ENCODE data around the gene EVC2. TPM values are rescaled to one million over a fixed set of nuclear protein-coding genes. Genes with fewer than 3 reads are reported as not detected.
"Not testable (repeated sequence)": the region's sequence is repeated elsewhere in the genome, so short reads cannot be mapped to it uniquely, and the experiment has no call there.

Gene EVC2
- total RNA-seq, 2 experiments from 2014 or later: 0.68 to 0.69 TPM

- DNase-seq; H3K4me1 Mint-ChIP-seq; H3K4me3 Mint-ChIP-seq; H3K9me3 Mint-ChIP-seq; H3K36me3 Mint-ChIP-seq; H3K27me3 Mint-ChIP-seq; ATAC-seq (ENCODE audit: low read depth); H3K27ac Mint-ChIP-seq; POLR2A ChIA-PET: not testable (repeated sequence)
These were observed 20.1 kb upstream of the EVC2 start for GRCh38 chr4:5728412-5728811.

DNA sequence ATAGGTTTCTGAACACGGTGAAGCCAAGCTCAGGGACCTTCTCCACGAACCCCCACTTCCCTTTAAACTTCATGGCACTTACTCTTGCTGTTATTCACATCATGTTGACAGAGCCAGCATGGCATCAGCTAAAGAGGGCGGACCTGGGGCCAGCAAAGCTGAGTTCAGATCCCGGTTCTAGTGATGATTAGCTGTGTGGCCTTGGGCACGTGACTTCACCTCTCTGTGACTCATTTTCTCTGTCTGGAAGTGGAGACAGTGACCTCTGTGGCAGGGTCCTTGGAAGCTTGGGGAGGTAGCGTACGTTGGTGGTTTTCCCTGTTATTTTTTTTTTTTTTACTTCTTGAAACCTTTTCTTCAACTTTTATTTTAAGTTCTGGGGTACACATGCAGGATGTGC lies 16.0 kb upstream of the EVC2 start:
- Mint-ChIP-seq H3K9me3 (peaks cover 8% of the 10 kb centered on the region), H3K27ac (no peak overlapping the region), H3K4me3 (no peak overlapping the region), H3K4me1 (no peaks in the 10 kb centered on the region), H3K36me3 (no peaks in the 10 kb centered on the region), H3K27me3 (no peaks in the 10 kb centered on the region)
- POLR2A ChIA-PET: no interaction called here
- no peak for DNase-seq
- ATAC-seq (ENCODE audit: low read depth): no peak

GRCh38 chr4:5722328-5722727 lies 14.0 kb upstream of the EVC2 start:
- H3K4me1 Mint-ChIP-seq: no peaks in the 10 kb centered on the region
- POLR2A ChIA-PET: no interaction called here
- ATAC-seq (ENCODE audit: low read depth) (no peak), DNase-seq (no peak)
- H3K9me3 Mint-ChIP-seq: peaks cover 2% of the 10 kb centered on the region
- no peaks in the 10 kb centered on the region for H3K36me3 Mint-ChIP-seq
- no peak overlapping the region for H3K27ac Mint-ChIP-seq
- H3K4me3 Mint-ChIP-seq: no peak overlapping the region
- H3K27me3 Mint-ChIP-seq: no peaks in the 10 kb centered on the region

GRCh38 chr4:5721923-5722322 lies 13.6 kb upstream of the EVC2 start:
- Mint-ChIP-seq H3K9me3 (peaks cover 2% of the 10 kb centered on the region), H3K4me1 (no peaks in the 10 kb centered on the region), H3K36me3 (no peaks in the 10 kb centered on the region), H3K4me3 (no peak overlapping the region), H3K27ac (no peak overlapping the region), H3K27me3 (no peaks in the 10 kb centered on the region)
- POLR2A ChIA-PET: no interaction called here
- DNase-seq (no peak), ATAC-seq (ENCODE audit: low read depth) (no peak)

- H3K9me3 Mint-ChIP-seq: no peaks in the 10 kb centered on the region
- no peaks in the 10 kb centered on the region for H3K27me3 Mint-ChIP-seq
- no peaks in the 10 kb centered on the region for H3K36me3 Mint-ChIP-seq
- H3K4me1 Mint-ChIP-seq: no peaks in the 10 kb centered on the region
- DNase-seq: no peak
- no peak overlapping the region for H3K27ac Mint-ChIP-seq
- H3K4me3 Mint-ChIP-seq: no peak overlapping the region
- POLR2A ChIA-PET: no interaction called here
- no peak for ATAC-seq (ENCODE audit: low read depth)
These were observed 12.6 kb upstream of the EVC2 start for GRCh38 chr4:5720980-5721379.

- POLR2A ChIA-PET: no interaction called here
- H3K36me3 Mint-ChIP-seq: no peaks in the 10 kb centered on the region
- H3K4me3 Mint-ChIP-seq: no peak overlapping the region
- no peaks in the 10 kb centered on the region for H3K27me3 Mint-ChIP-seq
- ATAC-seq (ENCODE audit: low read depth): no peak
- DNase-seq: no peak
- no peak overlapping the region for H3K27ac Mint-ChIP-seq
- no peaks in the 10 kb centered on the region for H3K4me1 Mint-ChIP-seq
- no peaks in the 10 kb centered on the region for H3K9me3 Mint-ChIP-seq
These were observed 11.9 kb upstream of the EVC2 start for GRCh38 chr4:5720157-5720850.

- H3K4me3 Mint-ChIP-seq: no peak overlapping the region
- no peak for DNase-seq
- ATAC-seq (ENCODE audit: low read depth): no peak
- H3K27ac Mint-ChIP-seq: no peak overlapping the region
- H3K9me3 Mint-ChIP-seq: no peaks in the 10 kb centered on the region
- POLR2A ChIA-PET: no interaction called here
- no peaks in the 10 kb centered on the region for H3K4me1 Mint-ChIP-seq
- no peaks in the 10 kb centered on the region for H3K36me3 Mint-ChIP-seq
- H3K27me3 Mint-ChIP-seq: peaks cover 6% of the 10 kb centered on the region
These were observed 11.1 kb upstream of the EVC2 start for GRCh38 chr4:5719350-5720055.

DNA sequence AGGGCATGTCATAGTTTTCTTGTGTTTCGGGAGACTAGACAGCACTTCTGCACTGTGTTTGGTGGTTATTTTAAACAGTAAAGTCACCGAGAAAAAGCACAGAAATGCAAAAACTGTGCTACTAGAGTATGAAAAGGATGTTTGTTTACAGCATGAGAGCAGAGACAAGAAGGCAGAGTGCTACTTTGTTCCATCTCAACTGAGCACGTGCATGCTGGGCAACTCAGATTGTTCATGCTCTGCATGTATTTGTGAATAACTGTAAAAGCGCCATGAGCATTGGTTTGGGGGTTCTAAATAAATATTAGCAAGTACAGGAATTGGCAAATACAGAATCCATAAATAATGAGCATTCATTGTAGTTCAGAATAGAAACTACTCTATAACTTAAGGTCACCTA lies 10.1 kb upstream of the EVC2 start:
- no peaks in the 10 kb centered on the region for H3K36me3 Mint-ChIP-seq
- POLR2A ChIA-PET: no interaction called here
- H3K4me1 Mint-ChIP-seq: no peaks in the 10 kb centered on the region
- H3K9me3 Mint-ChIP-seq: peaks cover 1% of the 10 kb centered on the region
- H3K4me3 Mint-ChIP-seq: no peak overlapping the region
- no peak overlapping the region for H3K27ac Mint-ChIP-seq
- DNase-seq: no peak
- no peak for ATAC-seq (ENCODE audit: low read depth)
- H3K27me3 Mint-ChIP-seq: peaks cover 6% of the 10 kb centered on the region

DNA sequence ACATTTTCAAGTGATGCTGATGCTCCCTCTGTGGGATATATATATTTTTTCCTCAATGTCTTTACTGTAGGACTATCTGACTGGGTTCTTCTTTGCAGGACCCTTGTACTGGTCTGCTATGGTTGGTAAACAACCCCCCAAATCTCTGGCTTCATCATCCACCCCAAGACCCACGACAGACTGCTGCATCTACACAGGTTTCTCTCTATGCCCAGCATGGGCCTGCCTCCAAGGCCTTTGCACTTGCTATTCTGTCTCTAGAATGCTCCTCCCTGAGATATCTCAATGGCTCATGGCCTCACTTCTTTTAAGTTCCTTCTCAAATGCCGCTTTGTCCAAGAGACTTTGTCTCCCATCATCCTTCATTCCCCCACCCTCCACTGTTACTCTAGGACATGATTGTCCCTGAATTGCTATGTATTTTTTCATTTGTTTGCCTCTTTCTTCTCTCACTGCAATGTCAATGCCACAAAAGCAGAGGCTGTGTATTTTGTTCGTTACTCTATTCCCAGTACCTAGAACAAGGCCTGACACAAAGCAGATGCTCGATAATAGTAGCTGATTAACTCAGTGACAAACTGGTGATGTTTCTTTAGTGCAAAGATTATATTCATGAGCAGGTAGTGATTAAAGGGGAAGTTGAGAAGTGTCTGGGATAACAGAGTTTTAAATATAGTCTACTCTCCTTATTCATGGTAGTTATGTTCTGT lies 9.2 kb upstream of the EVC2 start:
- Mint-ChIP-seq H3K27me3 (peaks cover 7% of the 10 kb centered on the region), H3K4me1 (no peaks in the 10 kb centered on the region), H3K9me3 (peaks cover 2% of the 10 kb centered on the region), H3K27ac (no peak overlapping the region), H3K36me3 (no peaks in the 10 kb centered on the region), H3K4me3 (no peak overlapping the region)
- POLR2A ChIA-PET: no interaction called here
- no peak for DNase-seq
- no peak for ATAC-seq (ENCODE audit: low read depth)

GRCh38 chr4:5716391-5716790 lies 8.0 kb upstream of the EVC2 start:
- Mint-ChIP-seq H3K4me1 (no peaks in the 10 kb centered on the region), H3K4me3 (no peak overlapping the region), H3K27ac (no peak overlapping the region), H3K27me3 (peaks cover 17% of the 10 kb centered on the region), H3K9me3 (peaks cover 7% of the 10 kb centered on the region), H3K36me3 (no peaks in the 10 kb centered on the region)
- DNase-seq (no peak), ATAC-seq (ENCODE audit: low read depth) (no peak)
- POLR2A ChIA-PET: no interaction called here

GRCh38 chr4:5715357-5715756 lies 7.0 kb upstream of the EVC2 start:
- H3K9me3 Mint-ChIP-seq: peaks cover 7% of the 10 kb centered on the region
- H3K4me3 Mint-ChIP-seq: no peak overlapping the region
- POLR2A ChIA-PET: no interaction called here
- H3K27ac Mint-ChIP-seq: no peak overlapping the region
- no peak for ATAC-seq (ENCODE audit: low read depth)
- H3K27me3 Mint-ChIP-seq: peaks cover 24% of the 10 kb centered on the region
- H3K36me3 Mint-ChIP-seq: no peaks in the 10 kb centered on the region
- DNase-seq: no peak
- H3K4me1 Mint-ChIP-seq: peaks cover 1% of the 10 kb centered on the region

DNA sequence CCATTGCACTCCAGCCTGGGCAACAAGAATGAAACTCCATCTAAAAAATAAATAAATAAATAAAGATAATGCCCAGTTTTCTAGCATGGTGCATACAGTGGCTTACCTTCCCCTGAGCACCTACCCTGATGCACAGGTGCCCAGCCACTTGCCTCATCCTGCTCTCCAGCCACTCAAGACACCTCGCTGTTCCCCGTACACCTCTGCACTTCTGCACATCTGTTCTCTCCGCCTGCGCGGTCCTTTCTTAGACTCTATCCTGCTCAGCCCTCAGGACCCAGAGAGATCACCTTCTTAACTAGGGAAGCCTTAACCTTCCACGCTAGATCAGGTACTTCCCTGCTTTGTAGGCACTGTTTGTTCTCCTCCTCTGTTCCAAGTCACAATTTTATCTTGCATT lies 5.5 kb upstream of the EVC2 start:
- H3K27me3 Mint-ChIP-seq: peaks cover 39% of the 10 kb centered on the region

DNA sequence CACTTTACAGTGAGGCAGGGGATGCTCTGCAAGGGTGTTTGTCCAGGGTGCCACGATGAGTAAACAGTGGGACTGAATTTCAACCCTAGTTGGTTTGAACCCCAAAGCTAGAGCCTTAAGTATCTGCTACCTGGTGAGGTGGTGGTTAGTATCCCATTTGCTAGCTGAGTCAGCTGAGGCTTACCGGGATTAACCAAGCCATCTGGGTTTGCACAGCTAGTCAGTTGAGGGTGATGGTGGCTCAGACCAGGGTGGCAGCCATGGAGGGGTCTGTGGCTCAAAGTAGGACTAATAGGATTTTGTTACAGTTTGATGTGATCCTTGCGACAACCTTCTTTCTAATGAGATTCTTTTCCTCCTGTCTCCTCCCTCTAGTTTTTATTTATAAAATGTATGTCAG lies 4.6 kb upstream of the EVC2 start:
- H3K9me3 Mint-ChIP-seq: peaks cover 7% of the 10 kb centered on the region
- H3K4me3 Mint-ChIP-seq: no peak overlapping the region
- H3K27ac Mint-ChIP-seq: no peak overlapping the region
- H3K36me3 Mint-ChIP-seq: no peaks in the 10 kb centered on the region
- peaks cover 1% of the 10 kb centered on the region for H3K4me1 Mint-ChIP-seq
- no peak for DNase-seq
- POLR2A ChIA-PET: no interaction called here
- peaks cover 39% of the 10 kb centered on the region for H3K27me3 Mint-ChIP-seq
- no peak for ATAC-seq (ENCODE audit: low read depth)

More for the DNA sequence above, 5.5 kb upstream of the EVC2 start:
- no peak overlapping the region for H3K27ac Mint-ChIP-seq
- no peak overlapping the region for H3K4me3 Mint-ChIP-seq
- H3K4me1 Mint-ChIP-seq: peaks cover 1% of the 10 kb centered on the region
- peaks cover 7% of the 10 kb centered on the region for H3K9me3 Mint-ChIP-seq
- POLR2A ChIA-PET: no interaction called here
- no peak for ATAC-seq (ENCODE audit: low read depth)
- no peak for DNase-seq
- H3K36me3 Mint-ChIP-seq: no peaks in the 10 kb centered on the region

DNA sequence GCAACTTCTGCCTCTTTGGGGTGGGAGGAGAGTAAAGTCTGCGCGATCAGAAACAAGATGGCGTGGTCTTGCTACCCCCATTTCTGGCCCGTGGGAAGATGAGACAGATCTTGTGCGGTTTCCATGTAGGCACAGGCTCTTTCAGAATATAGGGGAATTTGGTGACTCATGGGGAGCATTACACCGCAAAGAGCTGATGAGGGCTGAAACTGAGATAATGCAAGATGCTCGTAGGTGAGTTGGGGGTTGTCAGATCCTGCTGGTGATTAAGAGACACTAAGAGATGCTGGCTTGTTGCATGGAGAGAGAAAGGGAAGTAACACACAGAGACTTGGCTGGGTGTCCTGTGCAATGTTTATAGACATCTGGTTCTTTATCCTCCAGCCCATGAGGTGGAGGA lies 4.2 kb upstream of the EVC2 start:
- ATAC-seq (ENCODE audit: low read depth) (no peak), DNase-seq (no peak)
- no peak overlapping the region for H3K27ac Mint-ChIP-seq
- no peaks in the 10 kb centered on the region for H3K36me3 Mint-ChIP-seq
- peaks cover 2% of the 10 kb centered on the region for H3K4me1 Mint-ChIP-seq
- H3K9me3 Mint-ChIP-seq: peaks cover 7% of the 10 kb centered on the region
- H3K4me3 Mint-ChIP-seq: no peak overlapping the region
- H3K27me3 Mint-ChIP-seq: peaks cover 43% of the 10 kb centered on the region
- POLR2A ChIA-PET: no interaction called here
